Prostate gland (tissue), 2 donors: ENCODE data around the gene ZNF583. TPM values are rescaled to one million over a fixed set of nuclear protein-coding genes. Genes with fewer than 3 reads are reported as not detected.
A peak's percentile ranks its signal among the peaks of the same experiment; 100 is the strongest.

ENCODE experiments used
- DNase-seq: peaks from one replicate; pipeline ENCODE4 v3.0.0-alpha.2; 2019; ENCODE audit warnings: low spot score
- H3K27ac ChIP-seq, 2 donors: fragments of 200-600 bp; sonication (generic); 2 replicates each; pipeline ENCODE4 v1.5.1; 2017 to 2019
- H3K27me3 ChIP-seq: fragments of 200-600 bp; sonication (generic); replicated peaks from 2 replicates; pipeline ENCODE4 v1.5.1; 2019; ENCODE audit not compliant: insufficient read depth
- H3K36me3 ChIP-seq, 2 donors: fragments of 200-600 bp; sonication (generic); 1 replicate in 1 of 2; 2 replicates in 1 of 2; pipeline versions ENCODE4 v1.5.1 to v1.8.1; 2017 to 2019
- H3K4me1 ChIP-seq: fragments of 200-600 bp; sonication (generic); replicated peaks from 2 replicates; pipeline ENCODE4 v1.5.1; 2019
- H3K4me3 ChIP-seq, 2 donors: fragments of 200-600 bp; sonication (generic); 2 replicates each; pipeline ENCODE4 v1.5.1; 2017 to 2019
- H3K9me3 ChIP-seq: fragments of 200-600 bp; sonication (generic); 2 replicates; pipeline ENCODE4 v1.5.1; 2017
- POLR2A ChIP-seq: fragments of 450-650 bp; IDR thresholded peaks from one replicate; pipeline ENCODE4 v1.6.1; 2016; ENCODE audit warnings: antibody characterized with exemption, mild to moderate bottlenecking
- POLR2AphosphoS5 ChIP-seq: sonication (generic); formaldehyde crosslinking; IDR thresholded peaks from one replicate; pipeline ENCODE4 v1.6.1; 2017; ENCODE audit warnings: antibody characterized with exemption
- WGBS: methylation state at CpG from one replicate; pipeline ENCODE4 v1.1.5; 2018; 5-methylcytosine and 5-hydroxymethylcytosine counted together
- intact Hi-C: fragments of 100-400 bp; cut with DNase I; formaldehyde crosslinking; loops from one replicate; pipeline ENCODE4 v1.14.2; 2022
- total RNA-seq, 2 donors: library from RNA; depleted of rRNA; stranded (reverse); fragments of >200 nt; gene quantifications; one replicate each; pipeline ENCODE4 v1.1.0, GENCODE V29; 2016
- TF ChIP-seq, protein P1 (sequence below), 4 experiments: fragments of 200-600 bp in 2 of 4; fragments of 450-650 bp in 2 of 4; sonication (generic) in 2 of 4; IDR thresholded peaks; 1 replicate in 3 of 4; 2 replicates in 1 of 4; pipeline ENCODE4 v1.5.1; 2016 to 2019; ENCODE audit warnings: antibody characterized with exemption in 4 of 4, mild to moderate bottlenecking in 2 of 4, moderate library complexity in 2 of 4

Gene ZNF583
- total RNA-seq = 1 to 10 TPM; 3.6 to 5.2 TPM

- peak within 1 kb of the TSS; percentile 63 to 94 for H3K4me3 ChIP-seq
- DNase-seq = peak; percentile 93
- intact Hi-C loops = no loop called here
- H3K27me3 ChIP-seq = no peaks in the 10 kb centered on the region
- H3K27ac ChIP-seq = peak within 1 kb of the TSS; percentile 94 to 99
- H3K36me3 ChIP-seq = peaks cover 0 to 6% of the 10 kb centered on the region in 2 donors
- WGBS = under 1% methylated on average over 68 of the region's 70 CpGs
- no peaks in the 10 kb centered on the region for H3K4me1 ChIP-seq
- TF ChIP-seq POLR2A = no peak
- peak; percentile 88 for TF ChIP-seq POLR2AphosphoS5
- TF ChIP-seq, protein P1, sequence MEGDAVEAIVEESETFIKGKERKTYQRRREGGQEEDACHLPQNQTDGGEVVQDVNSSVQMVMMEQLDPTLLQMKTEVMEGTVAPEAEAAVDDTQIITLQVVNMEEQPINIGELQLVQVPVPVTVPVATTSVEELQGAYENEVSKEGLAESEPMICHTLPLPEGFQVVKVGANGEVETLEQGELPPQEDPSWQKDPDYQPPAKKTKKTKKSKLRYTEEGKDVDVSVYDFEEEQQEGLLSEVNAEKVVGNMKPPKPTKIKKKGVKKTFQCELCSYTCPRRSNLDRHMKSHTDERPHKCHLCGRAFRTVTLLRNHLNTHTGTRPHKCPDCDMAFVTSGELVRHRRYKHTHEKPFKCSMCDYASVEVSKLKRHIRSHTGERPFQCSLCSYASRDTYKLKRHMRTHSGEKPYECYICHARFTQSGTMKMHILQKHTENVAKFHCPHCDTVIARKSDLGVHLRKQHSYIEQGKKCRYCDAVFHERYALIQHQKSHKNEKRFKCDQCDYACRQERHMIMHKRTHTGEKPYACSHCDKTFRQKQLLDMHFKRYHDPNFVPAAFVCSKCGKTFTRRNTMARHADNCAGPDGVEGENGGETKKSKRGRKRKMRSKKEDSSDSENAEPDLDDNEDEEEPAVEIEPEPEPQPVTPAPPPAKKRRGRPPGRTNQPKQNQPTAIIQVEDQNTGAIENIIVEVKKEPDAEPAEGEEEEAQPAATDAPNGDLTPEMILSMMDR (IDR thresholded peaks at IDR 0.05) = peak in 1 of 4 experiments; percentile 14
- H3K9me3 ChIP-seq = no peaks in the 10 kb centered on the region
These were observed at the start of gene ZNF583 for GRCh38 chr19:56403764-56404704. TSS of gene ZNF583 (plus strand) at chr19:56404332. CDS start at chr19:56407115, 2,783 bp downstream.

- intact Hi-C loops = no loop called here
- TF ChIP-seq, protein P1 (IDR thresholded peaks at IDR 0.05) = no peak
- TF ChIP-seq POLR2AphosphoS5 = peak; percentile 10
- H3K4me3 ChIP-seq = no peak overlapping the region
These were observed 48.6 kb upstream of the ZNF583 start for GRCh38 chr19:56355517-56355916.

DNA sequence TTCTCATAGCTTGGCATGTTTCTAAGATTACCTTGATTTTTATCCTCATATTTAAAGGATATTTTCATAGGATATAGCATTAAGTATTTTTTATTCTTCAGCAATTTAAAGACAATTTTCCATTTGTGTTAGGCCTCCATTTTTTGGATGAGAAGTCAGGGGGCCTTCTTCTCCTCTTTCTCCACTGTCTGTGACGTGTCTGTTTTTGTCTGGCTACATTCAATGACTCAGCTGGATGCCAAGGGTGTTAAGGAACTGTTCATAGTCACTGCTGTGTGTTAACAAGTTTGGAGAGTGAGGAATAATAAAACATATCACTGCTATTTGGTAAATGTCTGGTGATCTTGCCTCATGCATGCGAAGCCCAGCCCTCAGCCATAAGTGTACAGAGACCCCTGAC is 47.2 kb upstream of the ZNF583 start:
- 81% methylated on average over 2 of the region's 2 CpGs for WGBS
- H3K27me3 ChIP-seq = no peaks in the 10 kb centered on the region

More at GRCh38 chr19:56355517-56355916, 48.6 kb upstream of the ZNF583 start:
- Histone ChIP-seq H3K4me1 (no peaks in the 10 kb centered on the region), H3K9me3 (no peaks in the 10 kb centered on the region), H3K36me3 (no peaks in the 10 kb centered on the region), H3K27me3 (no peaks in the 10 kb centered on the region), H3K27ac (no peak overlapping the region)
- WGBS = 63% methylated on average over 1 of the region's 1 CpG
- no peak for DNase-seq

GRCh38 chr19:56360841-56361240 is 43.3 kb upstream of the ZNF583 start:
- WGBS = 82% methylated on average over 2 of the region's 2 CpGs
- no peak for DNase-seq
- H3K9me3 ChIP-seq = no peaks in the 10 kb centered on the region
- no peaks in the 10 kb centered on the region for H3K4me1 ChIP-seq
- H3K27me3 ChIP-seq = no peaks in the 10 kb centered on the region
- no peaks in the 10 kb centered on the region for H3K36me3 ChIP-seq
- no peak overlapping the region for H3K27ac ChIP-seq
- no peak for TF ChIP-seq POLR2A
- intact Hi-C loops = no loop called here
- H3K4me3 ChIP-seq = no peak overlapping the region

More for the DNA sequence above, 47.2 kb upstream of the ZNF583 start:
- TF ChIP-seq, protein P1 (IDR thresholded peaks at IDR 0.05) = no peak
- TF ChIP-seq POLR2A = no peak
- no peak for TF ChIP-seq POLR2AphosphoS5
- Histone ChIP-seq H3K27ac (no peak overlapping the region), H3K4me3 (no peak overlapping the region), H3K36me3 (no peaks in the 10 kb centered on the region), H3K9me3 (no peaks in the 10 kb centered on the region), H3K4me1 (no peaks in the 10 kb centered on the region)
- DNase-seq = no peak
- intact Hi-C loops = no loop called here

DNA sequence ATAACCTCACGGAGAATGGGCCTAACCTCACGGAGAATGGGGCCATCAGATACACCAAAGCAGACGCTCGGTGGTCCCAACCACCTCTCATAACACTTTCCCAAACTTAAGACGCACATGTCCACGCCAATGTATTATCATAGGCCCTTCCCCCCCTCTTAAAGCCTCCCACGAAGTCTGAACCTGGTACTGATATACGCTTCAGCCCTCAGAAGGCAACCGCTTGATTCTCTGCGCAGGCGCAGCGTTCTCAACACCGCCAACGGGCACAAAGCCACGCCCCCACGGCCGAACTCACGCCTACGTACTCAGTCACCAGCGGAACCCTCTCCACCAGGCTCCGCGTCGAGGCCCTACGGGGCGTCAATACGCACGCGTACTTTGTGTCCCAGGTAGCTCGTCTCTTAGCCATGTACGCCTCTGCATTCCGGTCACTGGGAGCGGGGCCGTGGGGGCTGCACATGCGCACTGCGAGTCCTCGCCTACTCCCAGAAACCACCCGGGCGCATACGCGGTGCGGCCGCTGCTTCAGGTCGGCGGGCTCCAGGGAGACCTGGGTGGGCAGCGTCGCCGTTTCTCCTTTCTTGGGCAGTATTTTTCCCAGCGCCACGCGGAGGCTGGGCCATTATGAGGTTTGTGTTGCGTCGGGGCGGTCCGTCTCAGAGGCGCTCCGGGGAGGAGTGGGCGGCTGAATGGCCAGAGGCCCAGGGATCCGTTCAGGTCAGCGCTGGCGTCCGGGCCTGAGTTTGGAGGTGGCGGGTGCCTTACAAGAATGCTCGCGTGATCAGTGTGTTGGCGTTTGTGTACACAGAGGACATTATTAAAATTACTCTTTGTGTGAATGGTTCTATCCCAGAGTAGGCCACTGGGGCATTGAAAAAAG is 36.1 kb upstream of the ZNF583 start:
- TF ChIP-seq POLR2A (peak; percentile 42), POLR2AphosphoS5 (peak; percentile 86)
- TF ChIP-seq, protein P1 (IDR thresholded peaks at IDR 0.05) = peak in 1 of 4 experiments; percentile 20
- intact Hi-C loops = no loop called here
- Histone ChIP-seq H3K27ac (peak overlapping the region; percentile 83 to 87), H3K4me1 (no peaks in the 10 kb centered on the region), H3K36me3 (peaks cover 0 to 2% of the 10 kb centered on the region in 2 donors), H3K4me3 (peak overlapping the region; percentile 53 to 64), H3K27me3 (no peaks in the 10 kb centered on the region), H3K9me3 (no peaks in the 10 kb centered on the region)
- WGBS = 7% methylated on average over 57 of the region's 65 CpGs
- DNase-seq = peak; percentile 85
